Medulla oblongata (tissue), 1 donor: ENCODE measurements around the gene DEPDC4.
A peak's percentile ranks its signal among the peaks of the same experiment; 100 is the strongest.
"Not testable (repeated sequence)": the region's sequence is repeated elsewhere in the genome, so short reads cannot be mapped to it uniquely, and the experiment has no call there.

Experiments used
- DNase-seq: peaks from one replicate; pipeline ENCODE4 v3.0.0-alpha.2; 2015; ENCODE audit errors: extremely low spot score

The DEPDC4 gene

DNA sequence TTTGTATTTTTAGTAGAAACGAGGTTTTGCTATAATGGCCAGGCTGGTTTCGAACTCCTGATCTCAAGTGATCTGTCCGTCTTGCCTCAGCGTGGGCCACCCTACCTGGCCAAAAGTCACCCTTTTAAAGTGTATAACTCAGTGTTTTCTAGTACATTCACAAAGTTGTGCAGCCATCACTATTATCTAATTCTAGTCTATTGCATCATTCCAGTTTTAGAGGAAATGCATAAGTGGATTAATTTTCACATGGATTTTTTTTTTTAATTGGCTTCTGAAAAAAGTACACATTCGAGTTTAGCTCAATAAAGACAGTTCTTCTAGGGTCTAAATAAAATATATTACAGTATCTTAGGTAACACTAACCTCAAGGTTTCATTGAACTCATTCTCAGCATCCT lies 3.7 kb downstream of the DEPDC4 start:
- DNase-seq: no peak

DNA sequence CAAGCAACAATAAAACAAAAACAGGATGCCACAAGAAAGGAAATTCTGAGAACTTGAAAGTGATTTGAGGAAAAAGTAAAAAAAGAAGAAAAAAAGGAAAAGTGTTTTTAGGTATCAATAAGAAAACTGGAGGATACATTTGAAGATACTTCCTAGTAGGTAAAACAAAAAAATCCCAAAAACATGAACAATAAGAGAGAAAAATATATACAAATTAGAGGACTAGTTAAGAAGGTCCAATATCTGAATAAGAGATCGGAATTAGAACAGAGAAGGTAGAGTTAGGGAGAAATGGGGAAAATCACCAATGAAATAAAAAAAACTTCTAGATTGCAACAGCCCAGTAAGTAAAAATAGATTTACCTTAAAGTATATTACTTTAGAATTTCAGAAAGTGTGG lies 8.8 kb downstream of the DEPDC4 start:
- no peak for DNase-seq

DNA sequence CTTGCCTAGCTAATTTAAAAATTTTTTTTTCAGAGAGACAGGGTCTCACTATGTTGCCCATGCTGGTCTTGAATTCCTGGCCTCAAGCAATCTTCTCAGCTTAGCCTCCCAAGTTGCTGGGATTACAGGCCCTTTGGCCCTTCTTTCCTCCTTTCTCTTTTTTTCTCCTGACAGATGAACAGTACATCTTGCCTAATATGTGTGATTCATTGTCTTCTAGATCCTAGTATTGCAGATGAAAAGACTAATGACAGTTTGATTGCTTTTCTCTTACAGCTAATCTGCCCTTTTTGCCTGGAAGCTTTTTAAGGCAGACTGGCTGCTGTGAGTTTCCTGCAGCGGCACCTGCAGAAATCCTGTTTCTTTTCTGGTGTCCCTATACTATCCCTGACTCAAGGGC lies 12.0 kb downstream of the DEPDC4 start:
- no peak for DNase-seq

DNA sequence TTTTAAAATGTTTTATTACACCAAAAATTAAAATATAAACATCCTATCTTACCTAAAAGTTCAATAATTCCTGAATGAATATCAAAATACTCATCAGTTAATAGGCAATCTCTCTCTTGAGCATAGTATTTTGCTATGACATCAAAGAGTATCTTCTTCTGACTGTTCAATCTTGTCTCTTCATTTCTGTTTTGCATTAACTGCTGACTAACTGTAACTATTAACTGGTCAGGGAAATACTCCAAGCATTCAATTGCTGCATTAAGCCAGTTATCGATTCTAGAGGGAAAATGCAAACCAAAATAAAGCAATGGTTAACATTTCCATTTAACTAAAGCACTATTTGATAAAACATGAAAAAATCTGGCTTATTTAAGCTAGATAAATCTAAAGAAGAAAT lies 13.4 kb downstream of the DEPDC4 start:
- DNase-seq: no peak

DNA sequence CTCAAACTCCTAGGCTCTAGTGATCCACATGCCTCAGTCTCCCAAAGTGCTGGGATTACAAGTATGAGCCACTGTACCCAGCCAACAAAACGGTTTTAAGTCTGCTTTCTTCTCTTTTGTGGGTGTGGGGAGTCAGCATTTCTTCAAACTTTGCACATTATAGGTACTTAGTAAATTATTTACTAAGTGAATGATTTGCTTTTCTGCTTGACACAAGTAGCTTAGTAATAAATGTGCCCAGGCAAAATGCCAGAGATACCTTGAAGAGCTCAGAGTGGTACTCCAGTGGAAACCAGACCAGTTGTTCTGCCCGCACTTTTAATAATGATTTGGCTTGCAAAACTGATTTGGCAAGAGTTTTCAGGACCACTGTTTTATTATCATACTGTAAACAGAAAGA lies 15.0 kb downstream of the DEPDC4 start:
- DNase-seq: no peak

DNA sequence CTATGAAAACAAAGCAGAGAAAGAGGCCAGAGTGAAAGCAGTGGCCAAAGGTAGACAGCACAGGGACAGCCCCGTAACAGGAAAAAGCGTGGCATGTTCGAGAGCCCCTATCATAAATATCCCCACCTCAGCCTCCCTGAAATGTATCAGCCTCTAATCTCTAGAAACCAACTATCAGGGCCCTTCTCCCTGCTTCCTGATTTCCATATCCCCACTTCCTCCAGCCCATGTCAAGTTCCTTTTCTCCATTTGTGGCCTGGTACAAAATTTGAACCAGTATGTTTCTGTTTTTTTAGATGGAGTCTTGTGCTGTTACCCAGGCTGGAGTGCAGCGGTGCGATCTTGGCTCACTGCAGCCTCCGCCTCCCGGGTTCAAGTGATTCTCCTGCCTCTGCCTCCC lies 16.9 kb downstream of the DEPDC4 start:
- no peak for DNase-seq

DNA sequence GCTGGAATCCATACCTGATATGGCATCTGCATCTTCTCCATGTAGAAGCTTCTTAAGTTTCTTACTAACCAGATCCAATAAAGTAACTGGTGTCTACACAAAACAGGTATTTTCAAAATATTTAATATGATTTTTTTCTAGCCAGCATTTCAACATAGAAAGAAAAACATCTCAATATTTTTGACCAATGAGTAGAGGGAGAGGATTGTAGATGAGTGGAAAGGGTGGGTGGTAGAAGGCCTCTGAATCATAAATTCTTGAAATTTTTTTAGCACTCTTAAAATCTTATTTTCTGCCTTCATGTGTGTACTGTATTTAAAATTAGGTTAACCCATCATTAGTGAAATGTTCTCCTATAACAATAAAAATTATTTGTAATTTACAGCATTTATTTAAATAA lies 18.0 kb downstream of the DEPDC4 start:
- no peak for DNase-seq

DNA sequence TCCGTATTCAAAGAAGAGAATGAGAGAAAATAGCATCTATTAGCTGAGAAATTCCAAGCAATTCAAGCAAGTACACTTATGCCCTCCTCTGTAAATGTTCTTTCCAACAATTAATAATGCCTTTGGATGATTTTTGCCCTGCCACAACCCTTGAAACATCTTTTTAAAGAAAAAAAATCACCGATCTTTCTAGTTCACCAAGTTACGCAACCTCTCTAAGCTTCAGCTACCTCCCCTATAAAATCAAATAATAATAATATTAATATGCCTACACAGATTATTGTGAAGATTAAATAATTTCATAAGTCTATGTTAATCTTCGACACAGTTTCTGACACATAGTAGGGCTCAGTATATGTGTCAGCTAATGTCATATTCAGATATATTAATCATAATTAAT lies 19.1 kb downstream of the DEPDC4 start:
- no peak for DNase-seq

DNA sequence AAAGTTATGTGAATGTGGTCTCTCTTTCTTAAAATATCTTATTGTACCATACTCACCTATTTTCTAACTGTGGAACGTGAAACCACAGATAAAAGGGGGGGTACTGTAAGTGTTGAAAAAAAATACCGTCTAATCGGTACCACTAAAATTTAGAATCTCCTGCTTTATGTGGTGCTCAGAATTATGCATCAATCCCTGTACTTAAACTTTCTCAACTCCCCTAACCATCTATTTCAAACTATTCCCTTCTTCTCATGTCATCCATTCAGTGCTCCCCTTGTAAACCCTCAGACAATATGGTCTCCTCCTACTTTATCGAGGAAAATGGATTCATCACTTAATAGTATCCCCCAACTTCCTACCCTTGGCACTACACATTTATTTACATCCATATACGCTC lies 23.7 kb downstream of the DEPDC4 start:
- DNase-seq: no peak

DNA sequence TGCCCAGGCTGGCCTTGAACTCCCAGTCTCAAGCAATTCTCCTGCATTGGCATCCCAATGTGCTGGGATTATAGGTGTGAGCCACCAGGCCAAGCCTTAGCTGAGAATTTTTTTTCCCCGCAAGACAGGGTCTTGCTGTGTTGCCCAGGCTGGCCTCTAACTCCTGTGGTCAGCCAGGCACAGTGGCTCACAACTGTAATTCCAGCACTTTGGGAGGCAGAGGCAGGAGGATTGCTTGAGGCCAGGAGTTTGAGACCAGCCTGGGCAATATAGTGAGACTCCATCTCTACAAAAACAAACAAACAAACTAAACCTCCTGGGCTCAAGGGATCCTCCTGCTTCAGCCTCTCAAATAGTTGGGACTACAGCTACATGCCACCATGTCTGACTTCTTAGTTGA lies 27.3 kb downstream of the DEPDC4 start:
- DNase-seq: no peak

DNA sequence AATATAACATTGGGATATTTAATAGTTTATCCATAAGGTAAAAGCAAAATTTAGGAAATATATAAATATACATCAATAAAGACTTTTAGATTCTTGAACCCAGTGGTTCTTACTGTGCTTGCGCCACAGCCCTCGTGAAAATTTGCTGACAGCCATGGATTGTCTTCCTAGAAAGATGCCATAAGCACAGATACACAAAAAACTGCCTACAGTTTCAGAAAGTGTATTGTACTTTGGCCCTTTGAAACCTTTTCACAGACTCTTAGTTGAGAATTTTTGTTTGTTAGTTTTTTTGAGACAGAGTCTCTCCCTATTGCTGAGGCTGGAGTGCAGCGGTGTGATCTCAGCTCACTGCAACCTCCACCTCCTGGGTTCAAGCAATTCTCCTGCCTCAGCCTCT lies 28.1 kb downstream of the DEPDC4 start:
- DNase-seq: no peak

DNA sequence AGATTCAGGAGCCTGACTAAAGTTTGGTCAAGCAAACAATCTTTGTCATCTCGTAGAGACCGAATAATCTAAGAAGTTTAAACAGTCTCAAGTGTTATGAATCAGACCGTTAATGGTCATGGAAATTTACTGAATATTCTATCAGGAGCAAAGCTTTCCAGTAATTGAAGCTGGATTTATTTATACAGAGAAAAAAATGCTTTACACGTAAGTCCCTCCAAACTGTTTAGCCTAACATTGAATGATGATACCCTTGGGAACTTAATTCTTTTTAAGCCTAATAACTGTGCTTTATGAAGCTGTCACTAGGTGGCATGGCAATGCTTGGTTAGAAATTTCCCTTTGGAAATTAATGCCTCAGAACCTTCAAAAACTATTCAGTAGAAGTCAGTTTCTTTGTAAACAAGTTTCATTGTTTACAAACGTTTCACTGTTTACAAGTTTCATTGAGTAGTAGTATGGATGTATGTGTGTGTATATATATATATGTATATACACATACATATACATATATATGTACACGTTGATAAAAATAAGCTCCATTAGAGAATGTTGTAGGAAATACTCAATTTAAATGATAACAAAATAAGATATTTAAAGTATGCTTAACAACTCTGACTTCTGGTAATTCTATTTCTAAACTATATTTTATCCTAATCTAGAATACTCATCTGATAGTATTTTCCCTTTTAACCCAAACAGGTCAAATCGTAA lies 32.1 kb downstream of the DEPDC4 start:
- peak; percentile 73 for DNase-seq

DNA sequence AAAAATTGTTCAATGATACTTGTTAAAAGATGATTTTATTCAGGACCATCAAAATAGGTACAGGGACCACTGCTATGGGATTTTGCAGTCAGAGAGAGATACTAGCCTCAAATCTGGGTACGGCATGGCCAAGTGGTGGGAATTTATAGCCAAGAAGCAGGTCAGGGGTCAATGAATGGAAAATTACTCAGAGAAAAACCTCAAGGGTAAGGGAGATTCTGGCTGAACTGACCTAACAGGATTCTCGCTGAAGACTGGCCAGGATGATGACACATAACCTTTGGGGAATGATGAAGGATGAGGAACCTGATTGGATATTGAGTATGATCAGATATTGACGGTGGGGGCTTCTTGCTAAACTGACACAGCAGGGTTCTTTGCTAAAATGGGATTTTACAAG lies 32.7 kb downstream of the DEPDC4 start:
- no peak for DNase-seq

DNA sequence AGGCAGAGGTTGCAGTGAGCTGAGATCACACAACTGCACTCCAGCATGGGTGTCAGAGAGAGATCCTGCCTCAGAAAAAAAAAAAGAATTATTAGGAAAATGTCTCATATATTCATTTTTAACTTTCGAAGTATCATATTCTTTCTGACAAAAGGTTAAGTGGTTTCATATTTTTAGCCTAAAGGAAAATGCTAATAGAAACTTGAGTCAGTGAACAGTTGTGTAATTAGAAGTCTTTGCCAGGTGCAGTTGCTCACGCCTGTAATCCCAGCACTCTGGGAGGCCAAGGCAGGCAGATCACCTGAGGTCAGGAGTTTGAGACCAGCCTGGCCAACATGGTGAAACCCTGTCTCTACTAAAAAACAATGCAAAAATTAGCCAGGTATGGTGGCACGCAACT lies 35.0 kb downstream of the DEPDC4 start:
- DNase-seq: not testable (repeated sequence)

DNA sequence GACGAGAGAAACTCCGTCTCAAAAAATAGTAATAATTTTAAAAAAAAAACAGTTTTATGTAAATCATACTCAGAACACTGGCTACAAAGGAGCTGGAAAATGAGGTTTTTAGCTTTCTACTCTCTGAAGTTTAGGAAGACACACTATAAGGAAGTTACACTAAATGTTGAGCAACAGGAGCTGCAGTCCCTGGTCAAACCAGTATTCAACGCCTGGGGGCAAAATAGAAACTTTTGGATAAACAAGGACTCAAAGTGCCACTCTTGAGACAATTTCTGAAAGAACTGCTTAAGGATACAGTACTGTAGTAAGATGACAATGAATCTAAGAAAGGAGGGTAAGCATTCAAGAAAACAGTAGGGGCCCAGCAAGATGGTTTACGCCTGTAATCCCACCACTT lies 37.0 kb downstream of the DEPDC4 start:
- DNase-seq: no peak

DNA sequence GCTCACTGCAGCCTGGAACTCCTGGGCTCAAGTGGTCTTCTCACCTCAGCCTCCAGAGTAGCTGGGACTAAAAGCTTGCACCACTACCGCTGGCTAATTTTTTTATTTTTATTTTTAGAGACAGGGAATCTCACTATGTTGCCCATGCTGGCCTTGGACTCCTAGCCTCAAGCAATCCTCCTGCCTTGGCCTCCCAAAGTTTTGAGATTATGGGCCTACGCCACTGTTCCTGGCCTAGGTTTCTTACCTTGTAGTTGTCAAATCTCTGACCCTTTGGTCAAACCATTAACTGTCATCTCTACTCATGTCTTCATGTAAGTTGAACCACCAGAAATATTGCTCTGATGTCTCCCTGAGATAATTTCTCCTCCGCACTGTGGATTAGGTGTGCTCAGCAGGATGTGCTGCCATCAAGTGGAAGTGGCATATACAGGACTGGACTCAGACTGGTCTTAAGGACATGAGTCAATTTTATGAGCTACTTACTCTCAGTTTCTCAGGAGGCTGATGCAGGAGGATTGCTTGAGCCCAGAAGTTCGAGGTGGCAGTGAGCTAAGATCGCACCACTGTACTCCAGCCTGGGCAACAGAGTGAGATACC lies 37.7 kb downstream of the DEPDC4 start:
- no peak for DNase-seq

DNA sequence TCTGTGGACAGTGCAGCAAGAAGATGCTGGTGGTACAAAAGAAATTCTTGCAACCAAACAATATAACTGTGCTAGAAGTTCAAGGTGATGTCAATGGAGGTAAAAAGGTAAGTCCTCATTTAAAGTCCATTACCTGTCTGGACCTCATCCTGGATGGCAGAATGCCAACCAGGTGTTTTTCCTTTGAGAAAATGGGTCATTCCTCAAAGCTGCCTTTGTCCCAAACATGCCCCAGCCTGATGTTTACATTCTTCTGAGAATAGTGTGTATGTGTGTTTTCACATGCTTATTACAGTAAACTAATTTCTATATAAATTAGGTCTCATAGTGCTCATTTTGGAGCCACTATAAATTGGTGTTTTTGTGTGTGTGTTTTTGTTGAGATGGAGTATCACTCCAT lies 41.4 kb downstream of the DEPDC4 start:
- no peak for DNase-seq

DNA sequence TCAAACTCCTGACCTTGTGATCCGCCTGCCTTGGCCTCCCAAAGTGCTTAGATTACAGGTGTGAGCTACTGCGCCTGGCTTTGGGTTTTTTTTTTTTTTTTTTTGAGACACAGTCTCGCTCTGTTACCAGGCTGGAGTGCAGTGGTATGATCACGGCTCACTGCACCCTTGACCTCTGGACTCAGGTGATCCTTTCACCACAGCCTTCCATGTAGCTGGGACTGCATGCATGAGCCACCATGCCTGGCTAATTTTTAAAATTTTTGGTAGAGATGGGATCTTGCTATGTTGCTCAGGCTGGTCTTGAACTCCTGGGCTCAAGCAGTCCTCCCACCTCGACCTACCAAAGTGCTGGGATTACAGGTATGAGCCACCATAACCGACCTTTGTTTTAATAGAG lies 44.7 kb downstream of the DEPDC4 start:
- DNase-seq: not testable (repeated sequence)

DNA sequence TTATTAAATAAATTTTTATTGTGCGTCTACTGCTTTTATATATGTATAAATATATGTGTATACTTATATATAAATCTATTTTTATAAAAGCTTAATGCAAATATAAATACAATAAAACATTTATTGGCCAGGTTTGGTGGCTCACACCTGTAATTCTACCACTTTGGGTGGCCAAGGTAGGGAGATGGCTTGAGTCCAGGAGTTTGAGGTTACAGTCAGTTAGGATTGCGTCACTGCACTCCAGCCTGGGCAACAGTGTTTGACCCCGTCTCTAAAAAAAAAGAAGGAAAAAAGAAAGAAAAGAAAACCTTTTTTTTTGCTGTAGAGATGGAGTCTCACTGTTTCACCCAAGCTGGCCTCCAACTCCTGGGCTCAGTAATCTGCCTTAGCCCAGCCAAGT lies 45.4 kb downstream of the DEPDC4 start:
- no peak for DNase-seq

DNA sequence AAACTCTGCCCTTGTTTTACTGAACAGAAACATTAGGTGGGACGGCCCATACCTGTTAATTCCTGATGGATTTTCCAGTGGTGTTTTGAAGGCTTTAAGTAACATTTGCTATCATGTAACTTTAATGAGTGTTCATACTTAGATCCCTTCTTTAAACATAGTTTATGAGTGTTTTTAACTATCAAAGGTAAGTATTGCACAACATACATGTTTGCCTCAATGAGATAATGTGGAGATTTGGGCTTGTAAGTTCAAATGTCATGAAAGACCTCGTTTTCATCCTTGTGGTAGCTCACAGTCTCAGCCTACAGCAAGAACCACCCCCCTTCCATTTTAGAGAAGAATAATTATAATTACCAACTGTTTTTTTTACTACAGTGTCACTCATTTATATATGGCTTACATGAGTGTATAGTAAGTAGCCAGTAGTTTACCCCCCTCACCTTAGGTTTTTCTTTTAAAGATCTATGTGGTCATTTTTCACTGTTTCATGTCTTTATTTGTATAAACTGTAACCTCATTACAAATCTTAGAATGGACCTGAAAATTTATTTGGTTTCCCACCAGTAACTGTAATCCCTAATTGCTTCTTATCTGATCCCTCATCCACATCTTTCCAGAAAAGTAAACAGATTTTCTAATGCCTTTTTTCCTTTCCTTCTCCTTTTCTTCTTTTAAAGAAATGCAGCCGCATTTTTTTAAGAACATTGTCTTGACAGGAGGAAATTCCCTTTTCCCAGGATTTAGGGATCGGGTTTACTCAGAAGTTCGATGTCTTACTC lies 47.4 kb downstream of the DEPDC4 start:
- no peak for DNase-seq

DNA sequence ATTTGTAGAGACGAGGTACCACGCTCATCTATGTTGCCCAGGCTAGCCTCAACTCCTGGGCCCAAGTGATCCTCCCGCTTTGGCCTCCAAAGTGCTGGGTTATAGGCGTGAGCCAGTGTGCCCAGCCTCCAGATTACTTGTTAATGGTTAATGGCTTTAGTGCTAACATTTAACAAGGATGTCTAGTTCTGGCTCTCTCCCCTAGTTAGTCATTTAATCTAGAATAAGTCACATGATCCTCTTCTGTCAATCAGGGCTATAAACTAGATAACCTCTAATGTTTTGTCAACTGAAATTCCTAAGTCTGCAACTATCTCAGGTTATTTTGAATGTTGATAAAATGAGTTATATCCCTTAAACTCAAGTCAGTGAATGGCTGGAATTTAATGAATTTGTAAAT lies 50.5 kb downstream of the DEPDC4 start:
- DNase-seq: no peak

DNA sequence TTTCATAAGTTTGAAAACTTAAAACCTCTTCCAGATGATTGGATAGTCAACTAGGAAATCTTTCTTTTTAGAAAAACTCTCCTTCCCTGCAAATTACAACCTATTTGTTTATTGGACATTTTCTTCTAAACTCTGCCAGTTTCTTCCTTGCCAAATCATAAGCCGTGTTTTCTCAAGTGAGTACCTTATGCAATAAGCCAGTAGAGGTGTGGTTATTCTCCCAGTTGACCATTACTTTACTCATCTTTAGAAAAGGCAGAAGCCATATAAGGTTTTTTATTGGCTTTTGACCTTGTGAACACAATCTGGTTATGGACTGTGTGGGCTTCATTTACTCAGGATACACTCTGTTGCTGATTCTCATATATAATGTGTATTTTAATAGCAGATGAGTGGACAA lies 51.7 kb downstream of the DEPDC4 start:
- no peak for DNase-seq

DNA sequence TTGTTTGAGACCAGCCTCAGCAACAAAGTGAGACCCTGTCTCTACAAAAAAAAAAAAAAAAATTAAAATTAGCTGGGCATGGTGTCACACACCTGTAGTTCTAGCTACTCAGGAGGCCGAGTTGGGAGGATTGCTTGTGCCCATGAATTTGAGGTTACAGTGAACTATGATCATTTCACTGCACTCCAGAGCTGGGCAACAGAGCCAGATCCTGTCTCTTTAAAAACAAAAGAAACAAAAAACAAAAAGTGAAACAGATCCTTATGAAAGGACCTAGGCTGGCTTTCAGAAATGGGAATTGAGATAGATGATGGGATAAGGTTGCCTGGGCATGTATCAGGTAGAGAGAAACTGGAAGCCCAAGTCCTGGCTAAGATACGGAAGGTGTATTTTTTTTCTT lies 52.4 kb downstream of the DEPDC4 start:
- no peak for DNase-seq
